ENCODE results near the gene RPP38.
A peak's percentile ranks its signal among the peaks of the same experiment; 100 is the strongest.

RPP38 gene

GRCh38 chr10:15118615-15119014, 21.5 kb downstream of the RPP38 start:
- DNase-seq (ENCODE audit: low read depth, low spot score), result no peak
- ChIA-PET CTCF (interaction anchor here (2.8 kb wide), 1 partner anchor 16 kb away, joined by 7 read pairs; no protein-coding TSS in a partner anchor), POLR2A (no interaction called here)
- no peak for TF ChIP-seq CTCF (IDR thresholded peaks at IDR 0.05; ENCODE audit: insufficient read depth, low read length, missing control alignments)
- H3K4me3 ChIP-seq (ENCODE audit: low read depth, low read length), result no peak overlapping the region

GRCh38 chr10:15120523-15120922, 23.4 kb downstream of the RPP38 start:
- H3K4me3 ChIP-seq (ENCODE audit: low read depth, low read length), result no peak overlapping the region
- ChIA-PET CTCF (no interaction called here), POLR2A (no interaction called here)
- no peak for TF ChIP-seq CTCF (IDR thresholded peaks at IDR 0.05; ENCODE audit: insufficient read depth, low read length, missing control alignments)
- no peak for DNase-seq (ENCODE audit: low read depth, low spot score)

- POLR2A ChIA-PET, result no interaction called here
- CTCF ChIA-PET, result interaction anchor here (2.6 kb wide), 1 partner anchor 15 kb away, joined by 14 read pairs; no protein-coding TSS in a partner anchor
- TF ChIP-seq CTCF (IDR thresholded peaks at IDR 0.05; ENCODE audit: insufficient read depth, low read length, missing control alignments), result no peak
- no peak overlapping the region for H3K4me3 ChIP-seq (ENCODE audit: low read depth, low read length)
- DNase-seq (ENCODE audit: low read depth, low spot score), result no peak
These were observed 24.6 kb downstream of the RPP38 start for GRCh38 chr10:15121707-15122106.

- ChIA-PET POLR2A (no interaction called here), CTCF (interaction anchor here (0.7 to 2.6 kb wide), 3 partner anchors 16 to 1453 kb away, joined by 3 to 14 read pairs (median 7); no protein-coding TSS in a partner anchor)
- TF ChIP-seq CTCF (IDR thresholded peaks at IDR 0.05; ENCODE audit: insufficient read depth, low read length, missing control alignments), result no peak
- no peak for DNase-seq (ENCODE audit: low read depth, low spot score)
- no peak overlapping the region for H3K4me3 ChIP-seq (ENCODE audit: low read depth, low read length)
These were observed 25.4 kb downstream of the RPP38 start for GRCh38 chr10:15122477-15123030.

- POLR2A ChIA-PET, result interaction anchor here (0.5 to 0.6 kb wide), 2 partner anchors 14 to 24 kb away, joined by 3 read pairs; no protein-coding TSS in a partner anchor
These were observed 26.6 kb downstream of the RPP38 start for GRCh38 chr10:15123749-15124184.

More at GRCh38 chr10:15123749-15124184, 26.6 kb downstream of the RPP38 start:
- TF ChIP-seq CTCF (IDR thresholded peaks at IDR 0.05; ENCODE audit: insufficient read depth, low read length, missing control alignments), result no peak
- CTCF ChIA-PET, result interaction anchor here (0.7 to 2.6 kb wide), 8 partner anchors 10 to 247 kb away, joined by 3 to 14 read pairs (median 4); partner anchors contain the start of gene FAM171A1
- H3K4me3 ChIP-seq (ENCODE audit: low read depth, low read length), result no peak overlapping the region
- peak; percentile 81 for DNase-seq (ENCODE audit: low read depth, low spot score)
